ENCODE results near the gene MARK4.

The MARK4 gene

DNA sequence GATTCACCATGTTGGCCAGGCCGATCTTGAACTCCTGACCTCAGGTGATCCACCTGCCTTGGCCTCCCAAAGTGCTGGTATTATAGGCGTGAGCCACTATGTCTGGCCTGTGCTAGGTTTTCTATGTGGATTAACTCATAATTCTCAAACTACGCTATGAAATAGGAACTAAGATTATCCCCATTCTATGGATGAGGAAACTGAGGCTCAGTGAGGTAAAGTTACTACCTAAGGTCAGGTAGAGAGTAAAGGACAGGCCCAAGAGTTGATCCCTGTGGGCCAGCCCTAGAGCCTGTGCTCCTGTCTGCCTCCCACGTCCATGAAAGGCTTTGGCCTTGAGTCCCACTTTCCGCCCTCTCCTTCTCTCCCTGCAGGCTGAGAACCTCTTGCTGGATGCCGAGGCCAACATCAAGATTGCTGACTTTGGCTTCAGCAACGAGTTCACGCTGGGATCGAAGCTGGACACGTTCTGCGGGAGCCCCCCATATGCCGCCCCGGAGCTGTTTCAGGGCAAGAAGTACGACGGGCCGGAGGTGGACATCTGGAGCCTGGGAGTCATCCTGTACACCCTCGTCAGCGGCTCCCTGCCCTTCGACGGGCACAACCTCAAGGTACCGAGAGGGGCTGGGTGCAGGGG is 20.1 kb downstream of the MARK4 start:
- H3K4me3 ChIP-seq (ENCODE audit: low read depth, low read length): no peak overlapping the region
- TF ChIP-seq CTCF (IDR thresholded peaks at IDR 0.05; ENCODE audit: low read depth, low read length, missing control alignments): no peak
- no peak for DNase-seq (ENCODE audit: low read depth)

DNA sequence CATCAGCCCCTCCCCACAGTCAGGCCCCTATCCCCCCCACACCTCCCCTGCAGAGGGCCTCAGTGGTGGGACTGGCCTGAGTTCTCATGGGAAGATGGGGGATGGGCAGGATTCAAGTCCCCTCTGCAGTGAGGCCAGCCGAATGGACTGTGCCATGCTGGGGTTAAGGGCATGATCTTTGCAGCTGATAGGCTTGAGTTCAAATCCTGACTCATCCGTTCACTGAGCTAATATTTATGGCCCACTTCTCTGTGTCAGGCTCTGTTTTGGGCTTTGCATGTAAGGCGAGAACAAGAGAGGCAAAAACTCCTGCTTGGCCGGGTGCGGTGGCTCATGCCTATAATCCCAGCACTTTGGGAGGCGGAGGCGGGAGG is 20.7 kb downstream of the MARK4 start:
- no peak overlapping the region for H3K4me3 ChIP-seq (ENCODE audit: low read depth, low read length)
- TF ChIP-seq CTCF (IDR thresholded peaks at IDR 0.05; ENCODE audit: low read depth, low read length, missing control alignments): no peak
- no peak for DNase-seq (ENCODE audit: low read depth)

GRCh38 chr19:45273521-45273855 is 22.4 kb downstream of the MARK4 start:
- no peak overlapping the region for H3K4me3 ChIP-seq (ENCODE audit: low read depth, low read length)
- DNase-seq (ENCODE audit: low read depth): no peak
- TF ChIP-seq CTCF (IDR thresholded peaks at IDR 0.05; ENCODE audit: low read depth, low read length, missing control alignments): no peak

GRCh38 chr19:45275370-45275971 is 24.4 kb downstream of the MARK4 start:
- H3K4me3 ChIP-seq (ENCODE audit: low read depth, low read length): no peak overlapping the region
- no peak for DNase-seq (ENCODE audit: low read depth)
- no peak for TF ChIP-seq CTCF (IDR thresholded peaks at IDR 0.05; ENCODE audit: low read depth, low read length, missing control alignments)

DNA sequence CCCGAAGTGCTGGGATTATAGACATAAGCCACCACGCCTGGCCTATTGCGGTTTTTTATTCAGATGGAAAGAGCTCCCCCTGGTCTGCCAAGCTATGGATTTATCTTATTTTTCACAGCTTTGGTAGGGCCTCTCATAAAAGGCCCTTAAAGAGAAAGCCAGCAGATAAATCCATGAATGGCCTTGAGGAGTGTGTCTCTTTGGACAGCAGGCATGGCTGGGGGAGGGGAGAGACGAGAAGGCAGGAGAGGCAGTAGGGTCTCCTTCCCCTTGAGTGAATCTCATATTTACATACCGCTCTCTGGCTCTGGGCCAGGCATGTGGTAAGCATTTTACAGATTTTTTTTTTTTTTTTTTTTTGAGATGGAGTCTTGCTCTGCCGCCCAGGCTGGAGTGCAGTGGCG is 25.2 kb downstream of the MARK4 start:
- no peak for DNase-seq (ENCODE audit: low read depth)

DNA sequence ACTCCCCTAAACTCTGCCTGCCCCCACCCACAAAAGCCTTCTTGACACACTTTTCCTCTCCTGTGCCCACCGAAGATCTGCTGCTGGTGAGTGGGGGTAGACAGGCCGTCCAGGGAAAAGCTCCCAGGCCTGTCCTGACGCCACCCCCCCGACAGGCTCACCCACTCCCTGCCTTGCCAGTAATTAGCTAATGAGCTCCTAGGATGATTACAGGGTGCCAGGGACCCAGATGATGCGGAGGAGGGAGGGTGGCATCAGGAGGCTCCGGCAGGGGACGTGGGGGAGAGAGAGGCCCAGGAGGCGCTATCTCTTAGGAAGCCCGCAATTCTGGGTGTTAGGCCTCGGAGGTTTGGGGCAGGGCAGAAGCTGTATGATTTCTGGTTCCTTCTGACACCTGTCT is 27.0 kb downstream of the MARK4 start:
- no peak for TF ChIP-seq CTCF (IDR thresholded peaks at IDR 0.05; ENCODE audit: low read depth, low read length, missing control alignments)
- DNase-seq (ENCODE audit: low read depth): no peak
- no peak overlapping the region for H3K4me3 ChIP-seq (ENCODE audit: low read depth, low read length)

More for the DNA sequence above, 25.2 kb downstream of the MARK4 start:
- TF ChIP-seq CTCF (IDR thresholded peaks at IDR 0.05; ENCODE audit: low read depth, low read length, missing control alignments): no peak
- no peak overlapping the region for H3K4me3 ChIP-seq (ENCODE audit: low read depth, low read length)

DNA sequence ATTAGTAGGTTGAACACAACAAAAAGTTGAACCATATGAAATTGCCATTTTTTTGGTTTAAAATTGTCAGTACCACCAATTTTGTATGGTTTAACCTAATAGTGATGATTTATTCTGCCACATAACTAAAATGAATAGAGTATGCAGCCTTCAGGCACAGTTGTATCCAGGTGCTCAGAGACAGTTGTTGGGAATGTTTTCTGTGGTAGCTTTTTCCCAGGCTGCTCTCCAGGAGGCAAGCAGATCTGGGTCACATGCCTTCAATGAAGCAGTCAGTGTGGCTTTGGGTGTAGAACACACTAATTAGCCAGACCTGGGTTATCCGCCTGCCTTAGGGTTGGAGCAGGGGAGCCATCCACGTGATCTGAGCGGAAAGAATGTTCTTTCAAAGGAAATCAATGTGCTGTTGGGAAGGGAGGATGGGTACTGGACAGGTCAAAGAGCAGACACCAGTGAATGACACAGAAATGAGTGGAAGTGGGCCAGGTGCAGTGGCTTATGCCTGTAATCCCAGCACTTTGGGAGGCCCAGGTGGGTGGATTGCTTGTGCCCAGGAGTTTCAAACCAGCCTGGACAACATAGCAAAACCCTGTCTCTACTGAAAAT is 28.6 kb downstream of the MARK4 start:
- no peak overlapping the region for H3K4me3 ChIP-seq (ENCODE audit: low read depth, low read length)
- TF ChIP-seq CTCF (IDR thresholded peaks at IDR 0.05; ENCODE audit: low read depth, low read length, missing control alignments): no peak
- no peak for DNase-seq (ENCODE audit: low read depth)
